ENCODE results near the gene ABCG5.

ABCG5 gene

GRCh38 chr2:43810452-43810851 lies 28.2 kb downstream of the ABCG5 start:
- no peak for DNase-seq (ENCODE audit: low read depth in 2 of 2)

- no peak for DNase-seq (ENCODE audit: low read depth in 2 of 2)
These were observed 32.0 kb downstream of the ABCG5 start for GRCh38 chr2:43806719-43807031.

- no peak for DNase-seq (ENCODE audit: low read depth in 2 of 2)
These were observed 35.5 kb downstream of the ABCG5 start for GRCh38 chr2:43803113-43803512.

GRCh38 chr2:43802135-43802534 lies 36.5 kb downstream of the ABCG5 start:
- no peak for DNase-seq (ENCODE audit: low read depth in 2 of 2)

- no peak for DNase-seq (ENCODE audit: low read depth in 2 of 2)
These were observed 37.7 kb downstream of the ABCG5 start for GRCh38 chr2:43800894-43801293.

- DNase-seq (ENCODE audit: low read depth in 2 of 2): no peak
These were observed 40.3 kb downstream of the ABCG5 start for GRCh38 chr2:43798300-43798699.

GRCh38 chr2:43796206-43796605 lies 42.4 kb downstream of the ABCG5 start:
- no peak for DNase-seq (ENCODE audit: low read depth in 2 of 2)

- no peak for DNase-seq (ENCODE audit: low read depth in 2 of 2)
These were observed 43.7 kb downstream of the ABCG5 start for GRCh38 chr2:43794956-43795355.

- DNase-seq (ENCODE audit: low read depth in 2 of 2): no peak
These were observed 46.0 kb downstream of the ABCG5 start for GRCh38 chr2:43792653-43793052.

- no peak for DNase-seq (ENCODE audit: low read depth in 2 of 2)
These were observed 47.4 kb downstream of the ABCG5 start for GRCh38 chr2:43791035-43791765.

GRCh38 chr2:43790147-43790546 lies 48.5 kb downstream of the ABCG5 start:
- DNase-seq (ENCODE audit: low read depth in 2 of 2): no peak

- DNase-seq (ENCODE audit: low read depth in 2 of 2): no peak
These were observed 50.0 kb downstream of the ABCG5 start for GRCh38 chr2:43788646-43789045.

- DNase-seq (ENCODE audit: low read depth in 2 of 2): no peak
These were observed 50.7 kb downstream of the ABCG5 start for GRCh38 chr2:43787895-43788294.

GRCh38 chr2:43778233-43778632 lies 60.4 kb downstream of the ABCG5 start:
- DNase-seq (ENCODE audit: low read depth in 2 of 2): no peak

- no peak for DNase-seq (ENCODE audit: low read depth in 2 of 2)
These were observed 61.2 kb downstream of the ABCG5 start for GRCh38 chr2:43777306-43777926.

- no peak for DNase-seq (ENCODE audit: low read depth in 2 of 2)
These were observed 62.3 kb downstream of the ABCG5 start for GRCh38 chr2:43776324-43776723.

GRCh38 chr2:43774617-43775016 lies 64.0 kb downstream of the ABCG5 start:
- no peak for DNase-seq (ENCODE audit: low read depth in 2 of 2)

- DNase-seq (ENCODE audit: low read depth in 2 of 2): peak; percentile 52 to 60
These were observed 64.6 kb downstream of the ABCG5 start, which contains the start of gene DYNC2LI1 for GRCh38 chr2:43773876-43774613. DYNC2LI1 (plus strand) TSS chr2:43774039; CDS start chr2:43774139, 100 bp downstream.

- DNase-seq (ENCODE audit: low read depth in 2 of 2): no peak
These were observed 72.6 kb downstream of the ABCG5 start for GRCh38 chr2:43766006-43766405.

GRCh38 chr2:43764086-43764705 lies 74.4 kb downstream of the ABCG5 start:
- no peak for DNase-seq (ENCODE audit: low read depth in 2 of 2)

- no peak for DNase-seq (ENCODE audit: low read depth in 2 of 2)
These were observed 75.5 kb downstream of the ABCG5 start for GRCh38 chr2:43763091-43763490.

Data from stimulated activated CD8-positive, alpha-beta memory T cell treated with anti-CD3 and anti-CD28 coated beads, Interleukin-15, amount 100 ng/mL, for 4 hours (primary cell).